NCI-H2107 (cell line): ENCODE data around the gene OR2A14.
"Not testable (repeated sequence)": the region's sequence is repeated elsewhere in the genome, so short reads cannot be mapped to it uniquely, and the experiment has no call there.

ENCODE experiments used
- DNase-seq: peaks from one replicate; lab custom pipeline; 2025; lab: John Stamatoyannopoulos, UW

The OR2A14 gene, protein sequence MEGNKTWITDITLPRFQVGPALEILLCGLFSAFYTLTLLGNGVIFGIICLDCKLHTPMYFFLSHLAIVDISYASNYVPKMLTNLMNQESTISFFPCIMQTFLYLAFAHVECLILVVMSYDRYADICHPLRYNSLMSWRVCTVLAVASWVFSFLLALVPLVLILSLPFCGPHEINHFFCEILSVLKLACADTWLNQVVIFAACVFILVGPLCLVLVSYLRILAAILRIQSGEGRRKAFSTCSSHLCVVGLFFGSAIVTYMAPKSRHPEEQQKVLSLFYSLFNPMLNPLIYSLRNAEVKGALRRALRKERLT

GRCh38 chr7:144122876-144123275 lies at the start of gene OR2A14:
TSS of gene OR2A14 (plus strand) at chr7:144123176. CDS start at chr7:144129113, 5,937 bp downstream.
- no peak for DNase-seq

DNA sequence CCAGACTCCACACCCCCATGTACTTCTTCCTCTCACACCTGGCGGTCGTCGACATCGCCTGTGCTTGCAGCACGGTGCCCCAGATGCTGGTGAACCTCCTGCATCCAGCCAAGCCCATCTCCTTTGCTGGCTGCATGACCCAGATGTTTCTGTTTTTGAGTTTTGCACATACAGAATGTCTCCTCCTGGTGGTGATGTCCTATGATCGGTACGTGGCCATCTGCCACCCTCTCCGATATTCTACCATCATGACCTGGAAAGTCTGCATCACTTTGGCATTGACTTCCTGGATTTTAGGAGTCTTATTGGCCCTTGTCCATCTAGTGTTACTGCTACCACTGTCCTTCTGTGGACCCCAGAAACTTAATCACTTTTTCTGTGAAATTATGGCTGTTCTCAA lies 48.6 kb upstream of the OR2A14 start:
- DNase-seq = no peak

- DNase-seq = no peak
Observed at GRCh38 chr7:144085978-144086377, 37.0 kb upstream of the OR2A14 start, which contains the start of gene OR2A12. TSS of gene OR2A12 (plus strand) at chr7:144086278. CDS start at chr7:144095108, 8,830 bp downstream.

- DNase-seq = no peak
Observed at GRCh38 chr7:144086730-144087129, 36.2 kb upstream of the OR2A14 start.

GRCh38 chr7:144087230-144087629 lies 35.7 kb upstream of the OR2A14 start:
- no peak for DNase-seq

- DNase-seq = no peak
Observed at GRCh38 chr7:144090667-144091066, 32.3 kb upstream of the OR2A14 start.

GRCh38 chr7:144098776-144099175 lies 24.2 kb upstream of the OR2A14 start:
- no peak for DNase-seq

GRCh38 chr7:144100607-144101006 lies 22.4 kb upstream of the OR2A14 start:
- DNase-seq = no peak

- no peak for DNase-seq
Observed at GRCh38 chr7:144102041-144102440, 20.9 kb upstream of the OR2A14 start.

GRCh38 chr7:144105211-144105610 lies 17.8 kb upstream of the OR2A14 start:
- DNase-seq = no peak

GRCh38 chr7:144109283-144109682 lies 13.7 kb upstream of the OR2A14 start, which contains the start of gene OR2A2:
TSS of gene OR2A2 (plus strand) at chr7:144109583. CDS start at chr7:144109583, 0 bp downstream.
- no peak for DNase-seq

- DNase-seq = no peak
Observed at GRCh38 chr7:144110272-144110671, 12.7 kb upstream of the OR2A14 start.

GRCh38 chr7:144113651-144114050 lies 9.3 kb upstream of the OR2A14 start:
- DNase-seq = no peak

DNA sequence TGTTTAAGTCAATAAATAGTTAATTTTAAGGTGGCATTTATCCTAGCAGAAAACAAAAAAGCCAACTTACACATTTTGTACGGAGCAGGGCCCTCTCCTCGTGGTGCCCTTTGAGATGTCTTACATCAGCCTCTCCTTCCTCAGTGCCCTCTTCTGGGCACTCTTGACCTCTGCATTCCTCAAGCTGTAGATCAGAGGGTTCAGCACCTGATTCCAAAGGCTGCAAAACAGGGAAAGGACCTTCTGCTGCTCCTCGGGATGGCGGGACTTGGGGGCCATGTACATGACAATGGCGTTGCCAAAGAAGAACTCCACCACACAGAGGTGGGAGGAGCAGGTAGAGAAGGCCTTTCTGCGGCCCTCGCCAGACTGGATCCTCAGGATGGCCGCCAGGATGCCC lies 4.6 kb upstream of the OR2A14 start:
- no peak for DNase-seq

- peak; percentile 61 for DNase-seq
Observed at GRCh38 chr7:144127714-144128334, 4.8 kb downstream of the OR2A14 start.

DNA sequence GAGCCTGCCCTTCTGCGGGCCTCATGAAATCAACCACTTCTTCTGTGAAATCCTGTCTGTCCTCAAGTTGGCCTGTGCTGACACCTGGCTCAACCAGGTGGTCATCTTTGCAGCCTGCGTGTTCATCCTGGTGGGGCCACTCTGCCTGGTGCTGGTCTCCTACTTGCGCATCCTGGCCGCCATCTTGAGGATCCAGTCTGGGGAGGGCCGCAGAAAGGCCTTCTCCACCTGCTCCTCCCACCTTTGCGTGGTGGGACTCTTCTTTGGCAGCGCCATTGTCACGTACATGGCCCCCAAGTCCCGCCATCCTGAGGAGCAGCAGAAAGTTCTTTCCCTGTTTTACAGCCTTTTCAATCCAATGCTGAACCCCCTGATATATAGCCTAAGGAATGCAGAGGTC lies 6.6 kb downstream of the OR2A14 start:
- not testable (repeated sequence) for DNase-seq

GRCh38 chr7:144130730-144131129 lies 7.8 kb downstream of the OR2A14 start:
- DNase-seq = no peak

- DNase-seq = no peak
Observed at GRCh38 chr7:144132262-144132661, 9.3 kb downstream of the OR2A14 start.

- DNase-seq = no peak
Observed at GRCh38 chr7:144133307-144133706, 10.3 kb downstream of the OR2A14 start.

DNA sequence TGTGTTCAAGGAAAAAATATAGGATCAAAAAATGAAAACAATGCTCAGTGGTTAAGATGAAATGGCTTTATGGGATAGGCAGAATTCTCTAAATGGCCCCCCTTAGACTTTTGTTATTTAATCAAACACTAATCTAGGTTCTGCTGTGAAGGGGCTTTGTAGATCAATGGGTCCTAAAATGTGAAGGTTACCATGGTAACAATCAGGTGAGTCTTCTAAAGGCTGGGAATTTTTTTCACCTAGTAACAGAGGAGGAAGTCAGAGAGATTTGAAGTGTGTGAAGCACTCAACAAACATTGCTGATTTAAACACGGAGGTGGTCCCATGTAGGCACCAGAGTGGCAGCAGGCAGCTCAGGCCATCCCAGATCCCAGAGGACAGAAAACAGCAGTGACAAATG lies 11.1 kb downstream of the OR2A14 start:
- DNase-seq = no peak

DNA sequence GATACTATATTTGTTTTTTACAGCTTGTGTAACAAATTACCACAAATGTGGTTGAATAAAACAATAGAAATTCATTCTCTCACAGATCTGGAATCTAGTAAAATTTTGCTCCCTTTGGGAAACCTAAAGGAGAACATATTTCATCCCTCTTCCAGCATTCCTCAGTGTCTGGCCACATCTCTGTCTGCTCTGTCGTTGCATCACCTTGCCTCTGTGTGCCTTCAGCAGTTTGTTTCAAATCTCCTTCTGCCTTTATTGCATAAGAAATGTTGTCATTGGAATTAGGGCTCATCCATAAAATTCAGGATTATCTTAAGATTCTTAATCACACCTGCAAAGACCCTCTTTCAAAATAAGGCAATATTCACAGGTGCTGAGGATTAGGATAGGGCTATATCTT lies 14.5 kb downstream of the OR2A14 start:
- DNase-seq = no peak

GRCh38 chr7:144142187-144142586 lies 19.2 kb downstream of the OR2A14 start:
- DNase-seq = no peak

DNA sequence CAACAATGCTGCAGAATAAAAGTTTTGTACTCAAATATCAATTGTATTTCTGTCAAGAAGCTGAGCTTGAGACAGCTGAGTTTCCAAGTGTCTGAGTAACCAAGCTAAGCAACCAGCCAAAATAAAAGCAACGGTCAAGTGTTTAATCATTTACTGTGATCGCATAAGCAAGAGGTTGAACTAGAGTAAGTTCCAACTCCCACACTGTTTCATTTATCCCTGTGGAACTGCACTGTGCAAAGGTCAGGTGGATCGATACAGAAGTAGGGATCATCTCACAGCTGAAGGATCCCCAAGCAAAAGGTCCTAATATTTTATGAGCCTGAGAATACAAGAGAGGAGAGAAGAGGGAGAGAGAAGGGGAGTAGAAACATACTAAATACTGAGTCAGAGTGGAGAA lies 21.4 kb downstream of the OR2A14 start:
- no peak for DNase-seq
